PFSK-1 (cell line): ENCODE results near the gene FAM217A.
A peak's percentile ranks its signal among the peaks of the same experiment; 100 is the strongest.

Source experiments
- FOXP2 ChIP-seq: optimal IDR thresholded peaks from 2 replicates; pipeline ENCODE3; 2011; ENCODE audit warnings: borderline replicate concordance, control low read depth, inconsistent platforms; ENCODE audit not compliant: insufficient read depth; ENCODE audit errors: extremely low read length, extremely low read depth
- POLR2AphosphoS5 ChIP-seq: IDR thresholded peaks from 2 replicates; pipeline ENCODE4 v1.6.1; 2012; ENCODE audit warnings: low read depth, mild to moderate bottlenecking, control low read depth, low read length, moderate library complexity
- REST ChIP-seq, 2 experiments: IDR thresholded peaks; 2 replicates each; pipeline versions ENCODE4 v1.6.1 to v1.8.0; 2011 to 2012; ENCODE audit warnings: low read depth in 2 of 2, low read length in 2 of 2, control low read depth in 1 of 2, inconsistent platforms in 1 of 2, mild to moderate bottlenecking in 1 of 2, moderate library complexity in 1 of 2; ENCODE audit not compliant: insufficient read depth in 1 of 2
- SIN3A ChIP-seq: IDR thresholded peaks from 2 replicates; pipeline ENCODE4 v1.6.1; 2012; ENCODE audit warnings: mild to moderate bottlenecking, low read length, moderate library complexity, borderline replicate concordance; ENCODE audit not compliant: insufficient read depth
- TAF1 ChIP-seq: IDR thresholded peaks from 2 replicates; pipeline ENCODE4 v1.6.1; 2012; ENCODE audit warnings: low read length, control low read depth, borderline replicate concordance; ENCODE audit not compliant: insufficient read depth

The FAM217A gene

DNA sequence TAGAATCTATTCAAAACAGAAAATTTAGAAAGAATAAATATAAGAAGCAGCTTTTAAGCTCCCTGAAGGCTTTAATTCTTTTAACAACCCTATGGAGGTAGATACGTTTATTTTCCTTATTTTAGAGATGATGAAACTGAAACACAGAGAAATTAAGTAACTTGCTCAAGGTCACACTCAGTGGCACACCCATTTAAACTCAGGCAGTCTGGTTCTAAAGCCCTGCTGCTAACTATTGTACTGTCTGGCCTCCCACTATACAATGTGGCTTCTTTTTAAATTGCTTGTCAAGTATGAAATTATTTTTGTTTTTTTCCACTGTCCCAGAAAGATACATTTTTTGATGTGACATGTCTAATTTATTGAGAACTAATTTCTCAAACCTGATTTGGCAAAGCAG is 55.7 kb downstream of the FAM217A start:
- TF ChIP-seq SIN3A: no peak
- TF ChIP-seq REST (IDR thresholded peaks at IDR 0.05; ENCODE audit: insufficient read depth in 1 of 2, low read depth in 2 of 2, low read length in 2 of 2): no peak

DNA sequence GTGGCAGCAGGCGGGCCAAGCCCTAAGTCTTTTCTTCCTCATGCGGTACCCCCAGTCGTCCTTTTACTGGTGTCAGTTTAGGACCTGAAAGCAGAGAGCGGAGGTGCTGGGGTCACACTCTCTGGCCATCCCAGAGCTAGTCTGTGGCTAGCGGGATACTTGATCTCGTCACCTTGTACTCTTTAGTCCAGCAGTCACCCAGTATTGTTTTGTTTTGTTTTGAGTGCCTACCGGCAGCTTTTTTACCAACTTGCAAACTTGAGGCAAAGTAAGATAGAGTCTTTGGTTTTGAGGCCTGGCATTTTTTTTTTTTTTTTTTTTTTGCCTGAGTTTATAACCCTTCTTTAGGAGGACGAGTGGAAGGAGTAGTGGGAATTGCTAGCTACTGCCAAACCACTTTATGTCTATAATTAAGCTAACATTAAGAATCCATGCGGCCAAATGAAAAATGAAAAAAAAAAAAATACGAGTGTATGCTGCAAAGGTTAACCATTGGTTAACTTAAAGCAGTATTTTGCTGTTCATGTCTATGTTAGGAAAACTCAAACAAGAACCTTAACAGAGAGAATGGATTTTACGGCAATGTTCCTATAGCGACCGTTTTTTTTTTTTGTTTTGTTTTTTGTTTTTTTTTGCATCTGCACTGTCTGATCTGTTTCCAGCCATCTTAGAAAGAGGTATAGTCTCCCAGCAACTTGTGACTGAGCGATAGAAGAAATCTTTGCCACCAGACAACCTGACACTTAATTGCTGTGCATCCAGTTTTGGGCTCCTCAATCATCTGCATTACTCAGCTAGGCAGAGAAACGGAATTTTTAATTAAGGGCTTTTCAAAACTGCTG is 56.9 kb downstream of the FAM217A start:
- TF ChIP-seq SIN3A (peak; percentile 34; the same call in 1 of the 2 replicates), POLR2AphosphoS5 (no peak), FOXP2 (no peak), REST (IDR thresholded peaks at IDR 0.05; ENCODE audit: insufficient read depth in 1 of 2, low read depth in 2 of 2, low read length in 2 of 2) (no peak)

DNA sequence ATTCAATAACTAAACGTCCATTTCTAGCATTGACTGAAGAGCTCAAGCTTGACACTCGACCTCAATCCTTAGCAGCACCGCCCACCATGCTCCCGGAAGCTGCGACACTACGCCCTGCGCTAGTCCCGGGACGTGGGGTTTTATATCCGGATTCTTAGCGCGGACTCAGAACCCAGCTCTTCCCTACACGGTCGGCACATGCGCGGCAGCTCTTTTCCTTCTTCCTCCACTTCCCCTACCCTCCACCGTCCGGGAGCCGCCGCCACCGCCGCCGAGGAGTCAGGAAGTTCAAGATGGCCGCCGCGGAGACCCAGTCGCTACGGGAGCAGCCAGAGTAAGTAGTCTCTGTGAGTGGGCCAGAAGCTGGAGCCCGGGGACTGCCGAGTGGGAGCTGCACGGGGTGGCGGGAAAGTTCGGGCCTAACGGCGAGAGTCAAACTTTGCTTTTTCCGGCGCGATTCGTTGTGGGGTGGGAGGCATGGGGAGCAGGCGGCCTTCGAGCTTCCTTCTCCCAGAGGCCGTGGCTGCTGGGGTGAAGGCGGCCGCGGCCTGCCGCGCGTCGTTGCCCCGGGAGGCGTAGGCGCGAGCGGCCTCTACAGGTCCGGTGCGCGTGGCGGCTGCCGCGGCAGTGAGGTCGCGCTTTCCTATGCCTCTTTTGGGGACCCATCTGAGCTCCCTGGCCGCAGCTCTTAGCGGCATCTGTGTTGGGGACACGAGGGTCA is 57.6 kb downstream of the FAM217A start:
- TF ChIP-seq TAF1 (peak; percentile 60; the same call in 1 of the 2 replicates), FOXP2 (peak; percentile 46), SIN3A (no peak), POLR2AphosphoS5 (peak; percentile 87; the same call in 1 of the 2 replicates), REST (IDR thresholded peaks at IDR 0.05; ENCODE audit: insufficient read depth in 1 of 2, low read depth in 2 of 2, low read length in 2 of 2) (peak in 1 of 2 experiments; percentile 8; a peak in 1 of 4 replicates)

- TF ChIP-seq TAF1 (no peak), SIN3A (no peak), FOXP2 (no peak), POLR2AphosphoS5 (no peak), REST (IDR thresholded peaks at IDR 0.05; ENCODE audit: insufficient read depth in 1 of 2, low read depth in 2 of 2, low read length in 2 of 2) (no peak)
These were observed 58.2 kb downstream of the FAM217A start for GRCh38 chr6:4020822-4021132.

GRCh38 chr6:4018924-4019236 is 60.1 kb downstream of the FAM217A start:
- no peak for TF ChIP-seq SIN3A
